ENCODE measurements around the gene MBTPS1.

MBTPS1 gene

GRCh38 chr16:84040226-84040822, 76.4 kb downstream of the MBTPS1 start:
- ChIA-PET CTCF (interaction anchor here (1.3 to 1.4 kb wide), 3 partner anchors 26 to 86 kb away, joined by 3 to 5 read pairs (median 5); no protein-coding TSS in a partner anchor), POLR2A (no interaction called here)
- DNase-seq (ENCODE audit: extremely low spot score) = no peak
- TF ChIP-seq ZNF384 (IDR thresholded peaks at IDR 0.05) (no peak), PKNOX1 (IDR thresholded peaks at IDR 0.05) (no peak), SP1 (IDR thresholded peaks at IDR 0.05) (no peak)

GRCh38 chr16:84039696-84040095, 77.0 kb downstream of the MBTPS1 start:
- POLR2A ChIA-PET = no interaction called here
- CTCF ChIA-PET = interaction anchor here (1.3 kb wide), 1 partner anchor 85 kb away, joined by 5 read pairs; no protein-coding TSS in a partner anchor
- DNase-seq (ENCODE audit: extremely low spot score) = no peak
- TF ChIP-seq NFRKB (IDR thresholded peaks at IDR 0.05) (no peak), TARDBP (IDR thresholded peaks at IDR 0.05) (no peak), SUZ12 (IDR thresholded peaks at IDR 0.05) (no peak), FOXM1 (IDR thresholded peaks at IDR 0.05; ENCODE audit: borderline replicate concordance) (no peak), BHLHE40 (IDR thresholded peaks at IDR 0.05; ENCODE audit: borderline replicate concordance) (no peak), ELF4 (IDR thresholded peaks at IDR 0.05) (no peak), L3MBTL2 (conservative IDR thresholded peaks at IDR 0.05) (no peak), FOXK2 (IDR thresholded peaks at IDR 0.05) (no peak), ZNF384 (IDR thresholded peaks at IDR 0.05) (no peak)

- CTCF ChIA-PET = no interaction called here
- no peak for TF ChIP-seq SP1 (IDR thresholded peaks at IDR 0.05)
- TF ChIP-seq FOXK2 (IDR thresholded peaks at IDR 0.05) = no peak
- TF ChIP-seq FOXM1 (IDR thresholded peaks at IDR 0.05; ENCODE audit: borderline replicate concordance) = no peak
- POLR2A ChIA-PET = no interaction called here
- no peak for DNase-seq (ENCODE audit: extremely low spot score)
These were observed 78.3 kb downstream of the MBTPS1 start for GRCh38 chr16:84038469-84038868.

- DNase-seq (ENCODE audit: extremely low spot score) = no peak
- ChIA-PET CTCF (interaction anchor here (0.8 to 0.9 kb wide), 2 partner anchors 26 to 83 kb away, joined by 3 read pairs; no protein-coding TSS in a partner anchor), POLR2A (no interaction called here)
- TF ChIP-seq PKNOX1 (IDR thresholded peaks at IDR 0.05) = no peak
- TF ChIP-seq SUZ12 (IDR thresholded peaks at IDR 0.05) = no peak
- no peak for TF ChIP-seq ZNF384 (IDR thresholded peaks at IDR 0.05)
- TF ChIP-seq L3MBTL2 (conservative IDR thresholded peaks at IDR 0.05) = no peak
- TF ChIP-seq BHLHE40 (IDR thresholded peaks at IDR 0.05; ENCODE audit: borderline replicate concordance) = no peak
- no peak for TF ChIP-seq FOXA1 (IDR thresholded peaks at IDR 0.05)
- no peak for TF ChIP-seq HDGF (IDR thresholded peaks at IDR 0.05; ENCODE audit: borderline replicate concordance)
- no peak for TF ChIP-seq ARNT (IDR thresholded peaks at IDR 0.05)
- no peak for TF ChIP-seq CTBP1 (IDR thresholded peaks at IDR 0.05; ENCODE audit: borderline replicate concordance)
- no peak for TF ChIP-seq TARDBP (IDR thresholded peaks at IDR 0.05)
- no peak for TF ChIP-seq NFRKB (IDR thresholded peaks at IDR 0.05)
- no peak for TF ChIP-seq ELF4 (IDR thresholded peaks at IDR 0.05)
- TF ChIP-seq LEF1 (IDR thresholded peaks at IDR 0.05; ENCODE audit: borderline replicate concordance) = no peak
- TF ChIP-seq FOXK2 (IDR thresholded peaks at IDR 0.05) = no peak
- TF ChIP-seq SP1 (IDR thresholded peaks at IDR 0.05) = no peak
These were observed 79.7 kb downstream of the MBTPS1 start for GRCh38 chr16:84036982-84037425.

- POLR2A ChIA-PET = no interaction called here
- no peak for DNase-seq (ENCODE audit: extremely low spot score)
- no peak for TF ChIP-seq BHLHE40 (IDR thresholded peaks at IDR 0.05; ENCODE audit: borderline replicate concordance)
- no peak for TF ChIP-seq FOXM1 (IDR thresholded peaks at IDR 0.05; ENCODE audit: borderline replicate concordance)
- no peak for TF ChIP-seq LEF1 (IDR thresholded peaks at IDR 0.05; ENCODE audit: borderline replicate concordance)
- CTCF ChIA-PET = interaction anchor here (0.8 kb wide), 1 partner anchor 12 kb away, joined by 6 read pairs; no protein-coding TSS in a partner anchor
These were observed 80.6 kb downstream of the MBTPS1 start for GRCh38 chr16:84036131-84036530.

GRCh38 chr16:84034516-84034915, 82.2 kb downstream of the MBTPS1 start:
- CTCF ChIA-PET = no interaction called here
- DNase-seq (ENCODE audit: extremely low spot score) = no peak
- POLR2A ChIA-PET = no interaction called here
- TF ChIP-seq SP1 (IDR thresholded peaks at IDR 0.05) = no peak
- TF ChIP-seq PKNOX1 (IDR thresholded peaks at IDR 0.05) = no peak
- TF ChIP-seq ELF4 (IDR thresholded peaks at IDR 0.05) = no peak
- TF ChIP-seq NFRKB (IDR thresholded peaks at IDR 0.05) = no peak
- TF ChIP-seq ARNT (IDR thresholded peaks at IDR 0.05) = no peak
- no peak for TF ChIP-seq TARDBP (IDR thresholded peaks at IDR 0.05)
- TF ChIP-seq FOXK2 (IDR thresholded peaks at IDR 0.05) = no peak
- TF ChIP-seq FOXA1 (IDR thresholded peaks at IDR 0.05) = no peak
- no peak for TF ChIP-seq L3MBTL2 (conservative IDR thresholded peaks at IDR 0.05)
- no peak for TF ChIP-seq HDGF (IDR thresholded peaks at IDR 0.05; ENCODE audit: borderline replicate concordance)
- TF ChIP-seq LEF1 (IDR thresholded peaks at IDR 0.05; ENCODE audit: borderline replicate concordance) = no peak
- no peak for TF ChIP-seq SUZ12 (IDR thresholded peaks at IDR 0.05)
- TF ChIP-seq FOXM1 (IDR thresholded peaks at IDR 0.05; ENCODE audit: borderline replicate concordance) = no peak
- TF ChIP-seq BHLHE40 (IDR thresholded peaks at IDR 0.05; ENCODE audit: borderline replicate concordance) = no peak
- no peak for TF ChIP-seq CTBP1 (IDR thresholded peaks at IDR 0.05; ENCODE audit: borderline replicate concordance)

All from HEK293T (cell line).